Germinal center (tissue), 1 donor: ENCODE measurements around the gene SLC16A4.
A peak's percentile ranks its signal among the peaks of the same experiment; 100 is the strongest.
"Not testable (repeated sequence)": the region's sequence is repeated elsewhere in the genome, so short reads cannot be mapped to it uniquely, and the experiment has no call there.

ENCODE experiments used
- DNase-seq: peaks from one replicate; pipeline ENCODE4 v3.0.0; 2012; ENCODE audit warnings: mixed read lengths, low spot score

SLC16A4 gene

GRCh38 chr1:110408488-110408887 is 17.7 kb upstream of the SLC16A4 start:
- DNase-seq: no peak

- DNase-seq: peak; percentile 80
Observed at GRCh38 chr1:110407260-110408210, 16.7 kb upstream of the SLC16A4 start, which contains the start of gene LAMTOR5. LAMTOR5 (minus strand) TSS chr1:110407694; CDS start chr1:110407620, 74 bp downstream.

GRCh38 chr1:110406407-110406806 is 15.6 kb upstream of the SLC16A4 start:
- not testable (repeated sequence) for DNase-seq

GRCh38 chr1:110404401-110404800 is 13.6 kb upstream of the SLC16A4 start:
- no peak for DNase-seq

- no peak for DNase-seq
Observed at GRCh38 chr1:110403805-110404204, 13.0 kb upstream of the SLC16A4 start.

- not testable (repeated sequence) for DNase-seq
Observed at GRCh38 chr1:110396259-110396958, 5.6 kb upstream of the SLC16A4 start.

- DNase-seq: no peak
Observed at GRCh38 chr1:110394493-110394820, 3.6 kb upstream of the SLC16A4 start.

- DNase-seq: no peak
Observed at GRCh38 chr1:110393691-110394492, 3.1 kb upstream of the SLC16A4 start.

- DNase-seq: no peak
Observed at GRCh38 chr1:110393286-110393685, 2.5 kb upstream of the SLC16A4 start.

- no peak for DNase-seq
Observed at GRCh38 chr1:110390096-110390495, 730 bp downstream of the SLC16A4 start.

GRCh38 chr1:110387048-110387754 is 3.6 kb downstream of the SLC16A4 start:
- DNase-seq: no peak

GRCh38 chr1:110385369-110385768 is 5.5 kb downstream of the SLC16A4 start:
- peak; percentile 37 for DNase-seq

- peak; percentile 81 for DNase-seq
Observed at GRCh38 chr1:110384581-110385321, 6.1 kb downstream of the SLC16A4 start.

GRCh38 chr1:110383251-110383990 is 7.4 kb downstream of the SLC16A4 start:
- no peak for DNase-seq

- peak; percentile 26 for DNase-seq
Observed at GRCh38 chr1:110380672-110381283, 10.0 kb downstream of the SLC16A4 start.

- no peak for DNase-seq
Observed at GRCh38 chr1:110375490-110375889, 15.3 kb downstream of the SLC16A4 start.

GRCh38 chr1:110370827-110371226 is 20.0 kb downstream of the SLC16A4 start:
- DNase-seq: no peak

- DNase-seq: no peak
Observed at GRCh38 chr1:110364221-110364620, 26.6 kb downstream of the SLC16A4 start.

- no peak for DNase-seq
Observed at GRCh38 chr1:110361856-110362255, 29.0 kb downstream of the SLC16A4 start.

- DNase-seq: no peak
Observed at GRCh38 chr1:110360431-110360830, 30.4 kb downstream of the SLC16A4 start.
